Measurements from ENCODE around the gene PPP1R1C.
A peak's percentile ranks its signal among the peaks of the same experiment; 100 is the strongest.

PPP1R1C gene

GRCh38 chr2:182064019-182064778 is 78.5 kb downstream of the PPP1R1C start:
- no peak for DNase-seq (ENCODE audit: low read depth in 3 of 3)

- no peak for DNase-seq (ENCODE audit: low read depth in 3 of 3)
Observed at GRCh38 chr2:182066400-182067087, 80.9 kb downstream of the PPP1R1C start.

GRCh38 chr2:182067393-182067792 is 81.7 kb downstream of the PPP1R1C start:
- DNase-seq (ENCODE audit: low read depth in 3 of 3) = no peak

GRCh38 chr2:182068811-182069210 is 83.2 kb downstream of the PPP1R1C start:
- DNase-seq (ENCODE audit: low read depth in 3 of 3) = no peak

- DNase-seq (ENCODE audit: low read depth in 3 of 3) = no peak
Observed at GRCh38 chr2:182069416-182069815, 83.8 kb downstream of the PPP1R1C start.

GRCh38 chr2:182069908-182070307 is 84.3 kb downstream of the PPP1R1C start:
- DNase-seq (ENCODE audit: low read depth in 3 of 3) = no peak

- DNase-seq (ENCODE audit: low read depth in 3 of 3) = no peak
Observed at GRCh38 chr2:182070736-182071135, 85.1 kb downstream of the PPP1R1C start.

- no peak for DNase-seq (ENCODE audit: low read depth in 3 of 3)
Observed at GRCh38 chr2:182072861-182073260, 87.2 kb downstream of the PPP1R1C start.

- DNase-seq (ENCODE audit: low read depth in 3 of 3) = no peak
Observed at GRCh38 chr2:182073613-182074012, 88.0 kb downstream of the PPP1R1C start.

- DNase-seq (ENCODE audit: low read depth in 3 of 3) = no peak
Observed at GRCh38 chr2:182077023-182077422, 91.4 kb downstream of the PPP1R1C start.

- peak in 1 of 3 donors; percentile 9 for DNase-seq (ENCODE audit: low read depth in 3 of 3)
Observed at GRCh38 chr2:182077448-182078142, 91.9 kb downstream of the PPP1R1C start.

- DNase-seq (ENCODE audit: low read depth in 3 of 3) = no peak
Observed at GRCh38 chr2:182078988-182079602, 93.4 kb downstream of the PPP1R1C start.

GRCh38 chr2:182080493-182080892 is 94.8 kb downstream of the PPP1R1C start:
- DNase-seq (ENCODE audit: low read depth in 3 of 3) = no peak

GRCh38 chr2:182081602-182082260 is 96.1 kb downstream of the PPP1R1C start:
- no peak for DNase-seq (ENCODE audit: low read depth in 3 of 3)

GRCh38 chr2:182088681-182089320 is 103.1 kb downstream of the PPP1R1C start:
- DNase-seq (ENCODE audit: low read depth in 3 of 3) = no peak

GRCh38 chr2:182090486-182090885 is 104.8 kb downstream of the PPP1R1C start:
- no peak for DNase-seq (ENCODE audit: low read depth in 3 of 3)

GRCh38 chr2:182097571-182098164 is 112.0 kb downstream of the PPP1R1C start:
- no peak for DNase-seq (ENCODE audit: low read depth in 3 of 3)

- no peak for DNase-seq (ENCODE audit: low read depth in 3 of 3)
Observed at GRCh38 chr2:182098648-182099047, 113.0 kb downstream of the PPP1R1C start.

GRCh38 chr2:182101263-182101662 is 115.6 kb downstream of the PPP1R1C start:
- no peak for DNase-seq (ENCODE audit: low read depth in 3 of 3)

GRCh38 chr2:182103526-182103925 is 117.9 kb downstream of the PPP1R1C start:
- DNase-seq (ENCODE audit: low read depth in 3 of 3) = no peak

GRCh38 chr2:182110347-182110746 is 124.7 kb downstream of the PPP1R1C start:
- DNase-seq (ENCODE audit: low read depth in 3 of 3) = no peak
